Measurements from ENCODE around the gene AFAP1. TPM values are rescaled to one million over a fixed set of nuclear protein-coding genes. Genes with fewer than 3 reads are reported as not detected.

The AFAP1 gene
- total and polyA plus RNA-seq, 2 donors (not counting 3 experiments of a cell fraction or from before 2014, with no cell fraction given): 32.3 to 103 TPM

- Histone ChIP-seq H3K27ac (ENCODE audit: insufficient read depth, low read depth, low read length) (no peak overlapping the region), H3K9ac (replicated peaks; ENCODE audit: extremely low read depth, insufficient read depth, low read length) (no peak overlapping the region), H3K27me3 (ENCODE audit: control insufficient read depth in 2 of 2, insufficient read depth in 2 of 2, low read length in 2 of 2) (no peaks in the 10 kb centered on the region), H3K9me1 (replicated peaks; ENCODE audit: control insufficient read depth, extremely low read depth, insufficient read depth, low read length) (no peaks in the 10 kb centered on the region), H3K9me3 (replicated peaks; ENCODE audit: control insufficient read depth, insufficient read depth, low read length) (no peaks in the 10 kb centered on the region), H3K4me3 (replicated peaks in 1 of 3; ENCODE audit: insufficient read depth in 1 of 3, low read depth in 1 of 3, low read length in 3 of 3) (no peak overlapping the region), H3K36me3 (ENCODE audit: control insufficient read depth in 2 of 2, extremely low read depth in 1 of 2, insufficient read depth in 2 of 2, low read length in 2 of 2) (no peaks in the 10 kb centered on the region), H3K4me2 (ENCODE audit: insufficient read depth, low read length) (no peak overlapping the region), H2AFZ (ENCODE audit: low read depth, low read length) (no peak overlapping the region), H3K79me2 (ENCODE audit: control insufficient read depth, insufficient read depth, low read length) (no peaks in the 10 kb centered on the region), H3K4me1 (ENCODE audit: control insufficient read depth, extremely low read depth, insufficient read depth, low read length) (peaks cover 3% of the 10 kb centered on the region), H4K20me1 (replicated peaks; ENCODE audit: control insufficient read depth, extremely low read depth, insufficient read depth, low read length) (no peaks in the 10 kb centered on the region)
- TF ChIP-seq GATA2 (IDR thresholded peaks at IDR 0.05; ENCODE audit: insufficient read depth, insufficient read length, low read depth, low read length): no peak
- no peak for TF ChIP-seq JUN (IDR thresholded peaks at IDR 0.05; ENCODE audit: borderline replicate concordance, insufficient read depth, insufficient read length, low read depth)
- TF ChIP-seq CTCF (IDR thresholded peaks at IDR 0.05; ENCODE audit: extremely low read depth in 1 of 2, insufficient read depth in 1 of 2, low read depth in 1 of 2, low read length in 2 of 2): no peak
- TF ChIP-seq EZH2 (IDR thresholded peaks at IDR 0.05; ENCODE audit: borderline replicate concordance, low read depth, low read length, severe bottlenecking): no peak
- no peak for TF ChIP-seq POLR2AphosphoS5 (IDR thresholded peaks at IDR 0.05; ENCODE audit: insufficient read depth, low read depth, low read length)
- TF ChIP-seq MYC (IDR thresholded peaks at IDR 0.05; ENCODE audit: low read depth, low read length): no peak
- TF ChIP-seq POLR2A (IDR thresholded peaks at IDR 0.05; ENCODE audit: low read depth, low read length): no peak
- TF ChIP-seq MAX (IDR thresholded peaks at IDR 0.05; ENCODE audit: insufficient read depth, insufficient read length): no peak
- no peak for TF ChIP-seq FOS (IDR thresholded peaks at IDR 0.05; ENCODE audit: borderline replicate concordance, insufficient read depth, low read length)
- dilution Hi-C loops (cut with MboI; ENCODE audit: extremely low pct_ligation_motif_present, low sequenced_read_pairs) (no loop called here), intact Hi-C loops (cut with micrococcal nuclease) (no loop called here)
- no TSS peak for BruUV-seq (replicated peaks)
- FAIRE-seq: no peak
- CTCF ChIA-PET: interaction anchor here (2.0 kb wide), 1 partner anchor 10 kb away, joined by 6 read pairs; no protein-coding TSS in a partner anchor
- POLR2A ChIA-PET: no interaction called here
- DNase-seq (ENCODE audit: low read depth, low spot score): no peak
Observed at GRCh38 chr4:7950301-7951092, 10.8 kb upstream of the AFAP1 start.
